ENCODE data around the gene UBAC1.

DNA sequence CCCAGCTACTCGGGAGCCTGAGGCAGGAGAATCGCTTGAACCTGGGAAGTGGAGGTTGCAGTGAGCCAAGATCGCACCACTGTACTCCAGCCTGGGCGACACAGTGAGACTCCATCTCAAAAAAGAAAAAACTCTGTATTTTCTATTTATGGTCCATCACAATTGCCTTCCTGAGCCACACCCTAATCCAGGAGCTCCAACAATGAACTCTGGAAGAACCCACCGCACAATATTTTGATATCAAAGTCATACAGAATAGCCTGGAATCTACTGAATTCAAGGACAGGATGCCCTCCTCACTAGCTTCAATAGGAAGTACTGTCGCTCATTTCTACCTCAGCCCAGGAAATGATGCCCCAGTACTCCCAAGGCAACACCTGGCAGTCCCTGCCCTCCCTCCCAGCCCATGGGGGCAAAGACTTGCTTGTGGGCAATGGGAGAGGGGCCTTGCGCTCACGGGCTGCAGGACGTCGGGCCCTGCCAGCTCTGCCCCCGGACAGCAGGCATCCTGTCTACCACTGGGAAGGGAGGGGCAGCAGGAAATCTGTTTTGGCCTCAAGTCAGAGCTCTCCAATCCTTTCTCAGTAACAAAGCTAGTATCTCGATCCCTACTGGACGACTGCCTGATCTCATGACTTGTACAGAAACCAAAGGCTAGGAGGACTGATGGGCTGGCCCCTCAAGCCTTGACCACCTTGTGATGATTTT lies 19.7 kb downstream of the UBAC1 start:
- TF ChIP-seq, protein P1, sequence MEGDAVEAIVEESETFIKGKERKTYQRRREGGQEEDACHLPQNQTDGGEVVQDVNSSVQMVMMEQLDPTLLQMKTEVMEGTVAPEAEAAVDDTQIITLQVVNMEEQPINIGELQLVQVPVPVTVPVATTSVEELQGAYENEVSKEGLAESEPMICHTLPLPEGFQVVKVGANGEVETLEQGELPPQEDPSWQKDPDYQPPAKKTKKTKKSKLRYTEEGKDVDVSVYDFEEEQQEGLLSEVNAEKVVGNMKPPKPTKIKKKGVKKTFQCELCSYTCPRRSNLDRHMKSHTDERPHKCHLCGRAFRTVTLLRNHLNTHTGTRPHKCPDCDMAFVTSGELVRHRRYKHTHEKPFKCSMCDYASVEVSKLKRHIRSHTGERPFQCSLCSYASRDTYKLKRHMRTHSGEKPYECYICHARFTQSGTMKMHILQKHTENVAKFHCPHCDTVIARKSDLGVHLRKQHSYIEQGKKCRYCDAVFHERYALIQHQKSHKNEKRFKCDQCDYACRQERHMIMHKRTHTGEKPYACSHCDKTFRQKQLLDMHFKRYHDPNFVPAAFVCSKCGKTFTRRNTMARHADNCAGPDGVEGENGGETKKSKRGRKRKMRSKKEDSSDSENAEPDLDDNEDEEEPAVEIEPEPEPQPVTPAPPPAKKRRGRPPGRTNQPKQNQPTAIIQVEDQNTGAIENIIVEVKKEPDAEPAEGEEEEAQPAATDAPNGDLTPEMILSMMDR (IDR thresholded peaks at IDR 0.05): no peak
- TF ChIP-seq POLR2A (IDR thresholded peaks at IDR 0.05): no peak
